ENCODE results near the gene PRKN. TPM values are rescaled to one million over a fixed set of nuclear protein-coding genes. Genes with fewer than 3 reads are reported as not detected.

The PRKN gene
- total RNA-seq, 2 donors from 2014 or later = 8.3 to 8.4 TPM

- H3K9me3 ChIP-seq (ENCODE audit: control insufficient read depth, low read length, poor library complexity, severe bottlenecking) = no peaks in the 10 kb centered on the region
- no peak overlapping the region for H3K4me3 Mint-ChIP-seq
- H3K27ac Mint-ChIP-seq = no peak overlapping the region
- H3K27me3 Mint-ChIP-seq = peaks cover 11% of the 10 kb centered on the region
- ATAC-seq (no peak), DNase-seq (no peak)
- H3K36me3 Mint-ChIP-seq (ENCODE audit: low read depth) = no peaks in the 10 kb centered on the region
- no peaks in the 10 kb centered on the region for H3K4me1 Mint-ChIP-seq
These were observed 1289.0 kb downstream of the PRKN start for GRCh38 chr6:161438430-161439030.

- DNase-seq = no peak
- no peak for ATAC-seq
- no peak overlapping the region for H3K27ac Mint-ChIP-seq
- no peaks in the 10 kb centered on the region for H3K4me1 Mint-ChIP-seq
- H3K36me3 Mint-ChIP-seq (ENCODE audit: low read depth) = no peaks in the 10 kb centered on the region
- no peaks in the 10 kb centered on the region for H3K9me3 ChIP-seq (ENCODE audit: control insufficient read depth, low read length, poor library complexity, severe bottlenecking)
- peaks cover 11% of the 10 kb centered on the region for H3K27me3 Mint-ChIP-seq
- H3K4me3 Mint-ChIP-seq = no peak overlapping the region
These were observed 1289.7 kb downstream of the PRKN start for GRCh38 chr6:161437851-161438250.

GRCh38 chr6:161436106-161436876, 1291.3 kb downstream of the PRKN start:
- no peak overlapping the region for H3K27ac Mint-ChIP-seq
- H3K4me1 Mint-ChIP-seq = no peaks in the 10 kb centered on the region
- H3K27me3 Mint-ChIP-seq = peaks cover 6% of the 10 kb centered on the region
- H3K9me3 ChIP-seq (ENCODE audit: control insufficient read depth, low read length, poor library complexity, severe bottlenecking) = no peaks in the 10 kb centered on the region
- no peak overlapping the region for H3K4me3 Mint-ChIP-seq
- ATAC-seq = no peak
- no peak for DNase-seq
- no peaks in the 10 kb centered on the region for H3K36me3 Mint-ChIP-seq (ENCODE audit: low read depth)

- Mint-ChIP-seq H3K27ac (no peak overlapping the region), H3K4me1 (no peaks in the 10 kb centered on the region), H3K4me3 (no peak overlapping the region), H3K27me3 (peaks cover 6% of the 10 kb centered on the region), H3K36me3 (ENCODE audit: low read depth) (no peaks in the 10 kb centered on the region)
- ATAC-seq (no peak), DNase-seq (no peak)
- H3K9me3 ChIP-seq (ENCODE audit: control insufficient read depth, low read length, poor library complexity, severe bottlenecking) = no peaks in the 10 kb centered on the region
These were observed 1291.9 kb downstream of the PRKN start for GRCh38 chr6:161435748-161436070.

- Mint-ChIP-seq H3K4me3 (no peak overlapping the region), H3K4me1 (no peaks in the 10 kb centered on the region), H3K27ac (no peak overlapping the region), H3K36me3 (ENCODE audit: low read depth) (no peaks in the 10 kb centered on the region), H3K27me3 (peaks cover 6% of the 10 kb centered on the region)
- no peak for DNase-seq
- no peak for ATAC-seq
- no peaks in the 10 kb centered on the region for H3K9me3 ChIP-seq (ENCODE audit: control insufficient read depth, low read length, poor library complexity, severe bottlenecking)
These were observed 1292.4 kb downstream of the PRKN start for GRCh38 chr6:161434921-161435747.

GRCh38 chr6:161434350-161434749, 1293.2 kb downstream of the PRKN start:
- no peak for ATAC-seq
- Mint-ChIP-seq H3K27me3 (peaks cover 6% of the 10 kb centered on the region), H3K4me1 (no peaks in the 10 kb centered on the region), H3K4me3 (no peak overlapping the region), H3K36me3 (ENCODE audit: low read depth) (no peaks in the 10 kb centered on the region), H3K27ac (no peak overlapping the region)
- no peak for DNase-seq
- H3K9me3 ChIP-seq (ENCODE audit: control insufficient read depth, low read length, poor library complexity, severe bottlenecking) = no peaks in the 10 kb centered on the region

GRCh38 chr6:161432546-161432945, 1295.0 kb downstream of the PRKN start:
- H3K9me3 ChIP-seq (ENCODE audit: control insufficient read depth, low read length, poor library complexity, severe bottlenecking) = no peaks in the 10 kb centered on the region
- Mint-ChIP-seq H3K4me3 (no peak overlapping the region), H3K27me3 (peaks cover 14% of the 10 kb centered on the region), H3K4me1 (no peaks in the 10 kb centered on the region), H3K36me3 (ENCODE audit: low read depth) (no peaks in the 10 kb centered on the region), H3K27ac (no peak overlapping the region)
- no peak for DNase-seq
- ATAC-seq = no peak

- H3K4me1 Mint-ChIP-seq = no peaks in the 10 kb centered on the region
- H3K36me3 Mint-ChIP-seq (ENCODE audit: low read depth) = no peaks in the 10 kb centered on the region
- DNase-seq (no peak), ATAC-seq (no peak)
- H3K9me3 ChIP-seq (ENCODE audit: control insufficient read depth, low read length, poor library complexity, severe bottlenecking) = no peaks in the 10 kb centered on the region
- peaks cover 8% of the 10 kb centered on the region for H3K27me3 Mint-ChIP-seq
- H3K27ac Mint-ChIP-seq = no peak overlapping the region
- no peak overlapping the region for H3K4me3 Mint-ChIP-seq
These were observed 1297.6 kb downstream of the PRKN start for GRCh38 chr6:161429921-161430490.

GRCh38 chr6:161424421-161424820, 1303.1 kb downstream of the PRKN start:
- H3K36me3 Mint-ChIP-seq (ENCODE audit: low read depth) = peaks cover 2% of the 10 kb centered on the region

GRCh38 chr6:161422710-161423680, 1304.6 kb downstream of the PRKN start:
- peaks cover 2% of the 10 kb centered on the region for H3K36me3 Mint-ChIP-seq (ENCODE audit: low read depth)
- H3K4me1 Mint-ChIP-seq = no peaks in the 10 kb centered on the region
- H3K27me3 Mint-ChIP-seq = peaks cover 13% of the 10 kb centered on the region
- no peaks in the 10 kb centered on the region for H3K9me3 ChIP-seq (ENCODE audit: control insufficient read depth, low read length, poor library complexity, severe bottlenecking)
- no peak overlapping the region for H3K27ac Mint-ChIP-seq
- DNase-seq (no peak), ATAC-seq (no peak)
- H3K4me3 Mint-ChIP-seq = no peak overlapping the region

More at GRCh38 chr6:161424421-161424820, 1303.1 kb downstream of the PRKN start:
- no peak for ATAC-seq
- Mint-ChIP-seq H3K4me1 (no peaks in the 10 kb centered on the region), H3K27me3 (peaks cover 17% of the 10 kb centered on the region), H3K27ac (no peak overlapping the region), H3K4me3 (no peak overlapping the region)
- DNase-seq = no peak
- no peaks in the 10 kb centered on the region for H3K9me3 ChIP-seq (ENCODE audit: control insufficient read depth, low read length, poor library complexity, severe bottlenecking)

- no peak for ATAC-seq
- Mint-ChIP-seq H3K27me3 (peaks cover 27% of the 10 kb centered on the region), H3K36me3 (ENCODE audit: low read depth) (peaks cover 2% of the 10 kb centered on the region), H3K4me3 (no peak overlapping the region), H3K27ac (no peak overlapping the region), H3K4me1 (no peaks in the 10 kb centered on the region)
- no peaks in the 10 kb centered on the region for H3K9me3 ChIP-seq (ENCODE audit: control insufficient read depth, low read length, poor library complexity, severe bottlenecking)
- peak in 1 of 3 donors; percentile 8 for DNase-seq
These were observed 1309.1 kb downstream of the PRKN start for GRCh38 chr6:161418463-161418945.

- H3K9me3 ChIP-seq (ENCODE audit: control insufficient read depth, low read length, poor library complexity, severe bottlenecking) = no peaks in the 10 kb centered on the region
- H3K4me1 Mint-ChIP-seq = no peaks in the 10 kb centered on the region
- no peak for DNase-seq
- no peak overlapping the region for H3K4me3 Mint-ChIP-seq
- peaks cover 27% of the 10 kb centered on the region for H3K27me3 Mint-ChIP-seq
- H3K36me3 Mint-ChIP-seq (ENCODE audit: low read depth) = peaks cover 2% of the 10 kb centered on the region
- no peak for ATAC-seq
- no peak overlapping the region for H3K27ac Mint-ChIP-seq
These were observed 1309.7 kb downstream of the PRKN start for GRCh38 chr6:161417717-161418462.

Data from T-helper 17 cell (primary cell).